Immature natural killer cell (primary cell): ENCODE data around the gene PREX1. TPM values are rescaled to one million over a fixed set of nuclear protein-coding genes. Genes with fewer than 3 reads are reported as not detected.
A peak's percentile ranks its signal among the peaks of the same experiment; 100 is the strongest.

Experiments used
- DNase-seq, 3 donors: peaks; one replicate each; pipeline ENCODE4 v3.0.0; 2022; ENCODE audit warnings: mixed read lengths in 1 of 3
- H3K27ac Mint-ChIP-seq, 6 donors: one replicate each; pipeline ENCODE4 v1.8.0; 2020; ENCODE audit warnings: mixed read lengths in 6 of 6, mild to moderate bottlenecking in 5 of 6, inconsistent platforms in 4 of 6, moderate library complexity in 3 of 6
- H3K27me3 Mint-ChIP-seq, 3 donors: one replicate each; pipeline ENCODE4 v1.8.0; 2020 to 2021; ENCODE audit warnings: low read depth in 3 of 3, mild to moderate bottlenecking in 3 of 3, mixed read lengths in 3 of 3, moderate library complexity in 3 of 3, inconsistent platforms in 1 of 3
- H3K36me3 Mint-ChIP-seq, 3 donors: one replicate each; pipeline ENCODE4 v1.8.0; 2020; ENCODE audit warnings: mixed read lengths in 3 of 3, inconsistent platforms in 2 of 3, mild to moderate bottlenecking in 2 of 3
- H3K4me1 Mint-ChIP-seq, 2 donors: one replicate each; pipeline ENCODE4 v1.8.0; 2020; ENCODE audit warnings: inconsistent platforms in 2 of 2, mild to moderate bottlenecking in 2 of 2, mixed read lengths in 2 of 2, moderate library complexity in 1 of 2
- H3K4me3 Mint-ChIP-seq, 5 donors: one replicate each; pipeline ENCODE4 v1.8.0; 2020; ENCODE audit warnings: mild to moderate bottlenecking in 5 of 5, mixed read lengths in 5 of 5, inconsistent platforms in 3 of 5, moderate library complexity in 3 of 5
- H3K9me3 Mint-ChIP-seq, 6 donors: one replicate each; pipeline ENCODE4 v1.8.0; 2020; ENCODE audit warnings: mild to moderate bottlenecking in 6 of 6, mixed read lengths in 6 of 6, inconsistent platforms in 4 of 6, moderate library complexity in 3 of 6
- polyA plus RNA-seq, 3 donors: library from polyadenylated mRNA; unstranded; fragments of 300-500 nt; fragmentation: Illumina TruSeq; gene quantifications; one replicate each; pipeline ENCODE4 v1.2.3, GENCODE V29; 2021

Gene PREX1
- polyA plus RNA-seq, 3 donors from 2014 or later = 30.5 to 94.3 (median 54.9) TPM

- Mint-ChIP-seq H3K27ac (peak overlapping the region; percentile 74 to 89 (median 85)), H3K4me3 (peak overlapping the region; percentile 50 to 64 (median 62)), H3K9me3 (peaks cover 0 to 5% (median 1%) of the 10 kb centered on the region in 6 donors), H3K36me3 (peaks cover 25 to 33% (median 26%) of the 10 kb centered on the region in 3 donors), H3K4me1 (peaks cover 0 to 89% of the 10 kb centered on the region in 2 donors), H3K27me3 (peaks cover 0 to 9% (median 2%) of the 10 kb centered on the region in 3 donors)
- no peak for DNase-seq
These were observed 20.0 kb downstream of the PREX1 start for GRCh38 chr20:48807586-48808381.

- Mint-ChIP-seq H3K27ac (peak overlapping the region; percentile 61 to 87 (median 82)), H3K4me1 (peaks cover 0 to 96% of the 10 kb centered on the region in 2 donors), H3K9me3 (peaks cover 0 to 5% (median 1%) of the 10 kb centered on the region in 6 donors), H3K27me3 (peaks cover 0 to 9% (median 2%) of the 10 kb centered on the region in 3 donors), H3K4me3 (peak overlapping the region in 3 of 5 donors; percentile 29 to 56 (median 50)), H3K36me3 (peaks cover 25 to 33% (median 26%) of the 10 kb centered on the region in 3 donors)
- no peak for DNase-seq
These were observed 20.7 kb downstream of the PREX1 start for GRCh38 chr20:48807051-48807450.

GRCh38 chr20:48805716-48806115, 22.1 kb downstream of the PREX1 start:
- no peak for DNase-seq
- Mint-ChIP-seq H3K9me3 (peaks cover 0 to 5% (median 1%) of the 10 kb centered on the region in 6 donors), H3K4me1 (peaks cover 0 to 96% of the 10 kb centered on the region in 2 donors), H3K27ac (peak overlapping the region; percentile 61 to 95 (median 83)), H3K27me3 (peaks cover 0 to 8% (median 2%) of the 10 kb centered on the region in 3 donors), H3K4me3 (peak overlapping the region; percentile 21 to 70 (median 64)), H3K36me3 (peaks cover 23 to 31% (median 29%) of the 10 kb centered on the region in 3 donors)

- no peak for DNase-seq
- peaks cover 0 to 8% (median 2%) of the 10 kb centered on the region in 3 donors for H3K27me3 Mint-ChIP-seq
- H3K9me3 Mint-ChIP-seq = peaks cover 0 to 5% (median 1%) of the 10 kb centered on the region in 6 donors
- peak overlapping the region; percentile 21 to 70 (median 61) for H3K4me3 Mint-ChIP-seq
- peaks cover 23 to 31% (median 29%) of the 10 kb centered on the region in 3 donors for H3K36me3 Mint-ChIP-seq
- peak overlapping the region; percentile 60 to 95 (median 82) for H3K27ac Mint-ChIP-seq
- H3K4me1 Mint-ChIP-seq = peaks cover 0 to 99% of the 10 kb centered on the region in 2 donors
These were observed 22.5 kb downstream of the PREX1 start for GRCh38 chr20:48805286-48805685.

GRCh38 chr20:48804300-48804980, 23.4 kb downstream of the PREX1 start:
- no peak for DNase-seq
- peaks cover 0 to 99% of the 10 kb centered on the region in 2 donors for H3K4me1 Mint-ChIP-seq
- peaks cover 0 to 5% (median 1%) of the 10 kb centered on the region in 6 donors for H3K9me3 Mint-ChIP-seq
- peak overlapping the region; percentile 36 to 70 (median 61) for H3K4me3 Mint-ChIP-seq
- H3K27me3 Mint-ChIP-seq = peaks cover 0 to 8% (median 2%) of the 10 kb centered on the region in 3 donors
- peak overlapping the region; percentile 60 to 97 (median 83) for H3K27ac Mint-ChIP-seq
- peaks cover 23 to 31% (median 29%) of the 10 kb centered on the region in 3 donors for H3K36me3 Mint-ChIP-seq

GRCh38 chr20:48803176-48804053, 24.4 kb downstream of the PREX1 start:
- no peak for DNase-seq
- Mint-ChIP-seq H3K4me1 (peaks cover 0 to 99% of the 10 kb centered on the region in 2 donors), H3K27me3 (peaks cover 0 to 6% (median 0%) of the 10 kb centered on the region in 3 donors), H3K4me3 (peak overlapping the region; percentile 21 to 64 (median 58)), H3K9me3 (peaks cover 0 to 5% (median 1%) of the 10 kb centered on the region in 6 donors), H3K36me3 (peaks cover 19 to 31% (median 23%) of the 10 kb centered on the region in 3 donors), H3K27ac (peak overlapping the region; percentile 60 to 97 (median 86))

- DNase-seq = no peak
- Mint-ChIP-seq H3K4me3 (peak overlapping the region; percentile 19 to 79 (median 74)), H3K27ac (peak overlapping the region; percentile 78 to 91 (median 86)), H3K36me3 (peaks cover 19 to 35% (median 22%) of the 10 kb centered on the region in 3 donors), H3K4me1 (peaks cover 0 to 99% of the 10 kb centered on the region in 2 donors), H3K9me3 (peaks cover 0 to 5% (median 1%) of the 10 kb centered on the region in 6 donors), H3K27me3 (peaks cover 0 to 3% (median 2%) of the 10 kb centered on the region in 3 donors)
These were observed 25.2 kb downstream of the PREX1 start for GRCh38 chr20:48802647-48803046.

- peak overlapping the region; percentile 19 to 79 (median 74) for H3K4me3 Mint-ChIP-seq
- H3K4me1 Mint-ChIP-seq = peaks cover 0 to 99% of the 10 kb centered on the region in 2 donors
- H3K36me3 Mint-ChIP-seq = peaks cover 16 to 31% (median 18%) of the 10 kb centered on the region in 3 donors
- H3K27ac Mint-ChIP-seq = peak overlapping the region; percentile 78 to 91 (median 86)
- peaks cover 0 to 3% (median 2%) of the 10 kb centered on the region in 3 donors for H3K27me3 Mint-ChIP-seq
- DNase-seq = no peak
- H3K9me3 Mint-ChIP-seq = peaks cover 0 to 5% (median under 1%) of the 10 kb centered on the region in 6 donors
These were observed 25.6 kb downstream of the PREX1 start for GRCh38 chr20:48802216-48802615.

GRCh38 chr20:48801197-48801596, 26.6 kb downstream of the PREX1 start:
- H3K9me3 Mint-ChIP-seq = no peaks in the 10 kb centered on the region

GRCh38 chr20:48800177-48800576, 27.6 kb downstream of the PREX1 start:
- peak overlapping the region; percentile 65 to 79 (median 77) for H3K4me3 Mint-ChIP-seq
- H3K4me1 Mint-ChIP-seq = peaks cover 0 to 95% of the 10 kb centered on the region in 2 donors
- peaks cover 8 to 21% (median 8%) of the 10 kb centered on the region in 3 donors for H3K36me3 Mint-ChIP-seq
- peak overlapping the region; percentile 69 to 91 (median 88) for H3K27ac Mint-ChIP-seq
- no peak for DNase-seq
- peaks cover 0 to 3% (median 2%) of the 10 kb centered on the region in 3 donors for H3K27me3 Mint-ChIP-seq
- no peaks in the 10 kb centered on the region for H3K9me3 Mint-ChIP-seq

More at GRCh38 chr20:48801197-48801596, 26.6 kb downstream of the PREX1 start:
- Mint-ChIP-seq H3K36me3 (peaks cover 8 to 21% (median 8%) of the 10 kb centered on the region in 3 donors), H3K27me3 (peaks cover 0 to 3% (median 2%) of the 10 kb centered on the region in 3 donors), H3K4me3 (peak overlapping the region; percentile 65 to 79 (median 77)), H3K4me1 (peaks cover 0 to 95% of the 10 kb centered on the region in 2 donors), H3K27ac (peak overlapping the region; percentile 69 to 91 (median 88))
- no peak for DNase-seq

GRCh38 chr20:48799328-48800105, 28.3 kb downstream of the PREX1 start:
- Mint-ChIP-seq H3K27me3 (peaks cover 0 to 2% (median 1%) of the 10 kb centered on the region in 3 donors), H3K36me3 (peaks cover 6 to 17% (median 7%) of the 10 kb centered on the region in 3 donors), H3K27ac (peak overlapping the region; percentile 69 to 93 (median 90))

More at GRCh38 chr20:48799328-48800105, 28.3 kb downstream of the PREX1 start:
- H3K9me3 Mint-ChIP-seq = no peaks in the 10 kb centered on the region
- DNase-seq = no peak
- H3K4me1 Mint-ChIP-seq = peaks cover 0 to 95% of the 10 kb centered on the region in 2 donors
- peak overlapping the region; percentile 62 to 79 (median 77) for H3K4me3 Mint-ChIP-seq
